HS-27A (cell line): ENCODE measurements around the gene ZNF428.
"Not testable (repeated sequence)": the region's sequence is repeated elsewhere in the genome, so short reads cannot be mapped to it uniquely, and the experiment has no call there.

Experiments
- DNase-seq: peaks from one replicate; pipeline ENCODE4 v3.0.0-alpha.2; 2012; ENCODE audit warnings: low read depth, missing footprints

The ZNF428 gene

DNA sequence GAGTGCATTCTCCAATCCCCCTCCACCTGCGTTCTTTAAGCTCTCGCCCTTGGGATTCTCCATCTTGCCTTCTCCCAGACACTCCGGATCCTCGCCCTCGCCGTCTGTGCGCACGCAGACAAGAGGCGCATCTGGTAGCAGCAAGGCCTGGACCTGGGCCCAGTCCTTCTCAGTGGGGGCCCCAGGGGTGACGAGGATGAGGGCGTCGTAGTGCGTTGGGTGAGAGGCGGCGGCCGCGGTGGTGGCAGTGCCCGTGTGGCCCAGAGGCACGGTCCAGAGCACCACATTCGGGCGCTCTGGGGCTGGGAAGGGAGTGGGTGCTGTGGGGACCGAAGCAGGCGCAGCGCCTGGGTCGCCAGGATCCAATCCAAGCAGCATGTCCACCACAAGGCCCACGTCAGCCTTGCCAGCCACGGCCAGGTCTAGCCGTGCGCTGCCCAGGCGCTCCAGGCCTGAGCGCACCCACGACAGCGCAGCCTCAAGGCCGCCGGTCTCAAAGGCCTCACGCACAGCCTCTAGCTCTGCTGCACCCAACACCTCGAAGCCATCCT lies 26.6 kb downstream of the ZNF428 start:
- no peak for DNase-seq

DNA sequence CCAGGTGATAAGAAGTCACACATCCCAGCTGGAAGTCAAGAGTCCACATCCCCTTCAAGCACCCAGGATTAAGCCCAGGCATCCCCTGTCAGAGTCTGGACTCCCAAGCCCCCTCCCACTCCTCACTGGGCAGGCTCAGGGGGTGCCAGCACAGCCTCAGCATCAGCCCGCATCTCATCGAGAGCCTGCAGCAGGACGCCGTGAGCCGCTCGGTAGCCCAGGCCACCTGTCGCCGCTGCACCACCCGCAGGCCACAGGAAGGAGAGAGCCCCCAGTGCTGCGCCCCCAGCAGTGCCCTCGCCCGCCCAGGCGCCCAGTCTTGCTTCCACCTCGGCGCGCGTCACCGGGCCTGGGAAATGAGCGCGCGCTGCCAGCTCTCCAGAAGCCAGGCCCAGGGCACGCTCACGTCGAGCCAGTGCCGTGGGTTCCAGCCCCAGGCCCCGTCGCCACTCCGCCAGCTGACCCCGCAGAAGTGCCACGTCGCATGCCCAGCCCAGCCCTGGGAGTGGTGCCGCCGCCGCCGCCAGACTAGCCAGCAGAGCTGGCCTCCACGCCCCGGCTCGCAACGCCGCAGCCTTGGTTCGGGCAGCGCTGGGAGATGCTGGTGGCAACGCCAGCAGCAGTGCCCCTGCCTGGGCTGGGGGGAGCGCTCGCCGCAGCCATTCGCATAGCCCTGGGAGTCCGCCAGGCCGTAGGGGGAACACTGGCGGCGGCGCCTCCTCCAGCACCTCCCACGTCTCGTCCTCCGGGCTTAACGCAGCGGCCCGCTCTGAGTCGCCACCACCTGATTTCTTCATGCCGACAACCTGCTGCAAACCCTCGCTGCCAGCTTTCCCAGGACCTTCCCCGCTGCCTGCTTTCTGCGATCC lies 27.3 kb downstream of the ZNF428 start:
- no peak for DNase-seq

DNA sequence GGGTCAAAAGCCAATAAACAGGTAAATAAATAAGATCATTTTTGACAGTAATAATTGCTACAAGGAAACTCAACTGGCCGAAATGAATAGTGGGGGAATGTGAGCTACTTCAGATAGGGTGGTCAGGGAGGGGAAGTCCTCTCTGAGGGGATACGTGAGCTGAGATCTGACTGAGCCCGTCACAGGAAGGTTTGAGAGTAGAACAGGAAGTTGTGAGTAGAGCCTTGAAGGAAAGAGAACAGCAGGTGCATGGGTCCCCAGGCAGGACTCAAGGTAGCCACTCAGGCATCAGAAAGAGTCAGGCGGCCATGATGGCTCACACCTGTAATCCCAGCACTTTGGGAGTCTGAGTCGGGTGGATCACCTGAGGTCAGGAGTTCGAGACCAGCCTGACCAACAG lies 29.8 kb downstream of the ZNF428 start:
- no peak for DNase-seq

- no peak for DNase-seq
Measured at GRCh38 chr19:43589277-43589676, 30.2 kb downstream of the ZNF428 start.

DNA sequence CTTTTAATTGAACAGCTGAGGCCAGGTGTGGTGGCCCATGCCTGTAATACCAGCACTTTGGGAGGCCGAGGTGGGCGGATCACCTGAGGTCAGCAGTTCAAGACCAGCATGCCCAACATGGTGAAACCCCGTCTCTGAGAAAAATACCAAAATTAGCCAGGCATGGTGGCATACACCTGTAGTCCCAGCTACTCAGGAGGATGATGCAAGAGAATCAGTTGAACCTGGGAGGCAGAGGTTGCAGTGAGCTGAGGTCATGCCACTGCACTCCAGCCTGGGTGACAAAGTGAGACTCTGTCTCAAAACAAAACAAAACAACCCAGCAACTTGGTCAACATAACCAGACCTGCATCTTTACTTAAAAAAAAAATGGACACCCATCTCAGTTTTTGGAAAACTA lies 32.4 kb downstream of the ZNF428 start:
- not testable (repeated sequence) for DNase-seq

DNA sequence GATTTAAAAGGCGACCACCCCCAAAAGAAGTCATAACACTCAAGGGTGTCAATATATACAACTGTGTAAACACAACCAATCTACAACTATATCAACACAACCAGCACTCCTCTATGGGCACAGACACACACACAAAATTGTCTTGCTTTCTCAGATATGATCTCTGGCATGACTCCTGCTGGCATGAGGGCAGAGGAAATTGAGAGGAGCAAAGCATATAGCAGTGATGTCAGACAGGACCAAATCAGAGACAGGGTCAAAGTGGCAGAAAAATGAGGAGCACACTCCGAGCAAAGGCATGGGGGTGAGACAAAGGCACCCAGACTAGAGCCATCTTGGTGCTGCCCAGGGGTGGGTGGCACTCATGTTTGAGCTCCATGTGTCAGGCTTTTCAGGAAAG lies 33.1 kb downstream of the ZNF428 start:
- no peak for DNase-seq

- no peak for DNase-seq
Measured at GRCh38 chr19:43584484-43584883, 34.9 kb downstream of the ZNF428 start.

GRCh38 chr19:43582495-43582894 lies 36.9 kb downstream of the ZNF428 start:
- no peak for DNase-seq

GRCh38 chr19:43581467-43581866 lies 38.0 kb downstream of the ZNF428 start:
- DNase-seq = no peak

GRCh38 chr19:43578787-43579186 lies 40.6 kb downstream of the ZNF428 start:
- no peak for DNase-seq

DNA sequence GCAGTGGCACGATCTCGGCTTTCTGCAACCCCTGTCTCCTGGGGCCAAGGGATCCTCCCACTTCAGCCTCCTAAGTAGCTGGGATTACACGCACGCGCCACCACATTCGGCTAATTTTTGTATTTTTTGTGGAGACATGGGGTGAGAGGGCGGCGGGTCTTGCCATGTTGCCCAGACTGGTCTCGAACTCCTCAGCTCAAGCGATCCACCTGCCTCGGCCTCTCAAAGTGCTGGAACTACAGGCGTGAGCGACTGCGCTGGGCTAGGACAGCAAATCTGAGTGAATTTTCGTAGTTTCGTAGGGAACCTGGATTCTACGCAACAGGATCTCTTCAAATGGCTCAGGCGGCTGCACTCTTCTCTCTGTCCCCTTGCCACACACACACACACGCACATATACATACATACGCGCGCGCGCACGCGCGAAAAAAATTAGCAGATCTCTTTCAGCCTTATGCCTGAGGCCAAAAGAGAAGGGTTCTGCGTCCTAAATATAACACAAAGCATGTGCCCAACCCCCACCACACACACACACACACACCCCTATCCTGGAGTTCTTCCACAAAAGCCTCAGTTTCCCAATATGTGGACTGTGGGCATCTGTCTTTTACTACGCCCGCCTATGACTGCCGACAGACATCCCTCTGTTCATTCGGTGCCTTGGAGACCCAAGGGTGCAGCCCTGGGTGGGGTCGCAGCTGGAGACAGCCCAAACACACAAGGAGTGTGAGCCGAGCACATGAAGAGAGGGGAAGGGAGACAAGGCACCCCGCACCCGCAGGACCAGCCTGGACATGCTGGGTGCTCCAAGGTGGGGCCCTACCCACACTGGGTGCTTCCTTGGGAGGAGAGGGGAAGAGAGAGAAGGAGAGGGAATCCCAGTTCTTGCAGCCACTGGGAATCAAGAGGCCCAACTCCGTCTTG lies 43.2 kb downstream of the ZNF428 start:
- DNase-seq = no peak

- DNase-seq = peak; percentile 97
Measured at GRCh38 chr19:43575156-43575950, 44.1 kb downstream of the ZNF428 start, which contains the start of the genes PINLYP and XRCC1. Gene PINLYP, plus strand, starts transcription at chr19:43575801. Its CDS starts 1,391 bp downstream, at chr19:43577192. Gene XRCC1, minus strand, starts transcription at chr19:43575527. Its CDS starts 69 bp downstream, at chr19:43575458.

- DNase-seq = no peak
Measured at GRCh38 chr19:43574424-43575155, 44.8 kb downstream of the ZNF428 start.

DNA sequence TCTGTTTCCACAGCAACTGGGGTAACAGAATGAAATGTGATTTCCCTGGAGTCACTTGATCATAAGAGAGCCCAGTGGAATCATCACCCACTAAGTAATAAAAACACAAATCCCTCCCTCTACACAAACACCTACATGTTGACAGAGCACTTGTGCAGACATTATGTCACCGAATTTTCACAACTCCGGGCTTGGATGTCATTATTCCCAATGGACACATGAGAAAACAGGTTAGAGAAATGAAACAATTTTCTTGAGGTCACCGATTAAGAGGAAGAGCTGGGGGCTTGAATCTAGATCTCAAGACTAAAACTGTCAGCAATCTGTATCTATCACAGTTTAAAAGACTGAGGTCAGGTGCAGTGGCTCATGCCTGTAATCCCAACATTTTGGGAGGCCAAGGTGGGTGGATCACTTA lies 47.2 kb downstream of the ZNF428 start:
- DNase-seq = no peak

DNA sequence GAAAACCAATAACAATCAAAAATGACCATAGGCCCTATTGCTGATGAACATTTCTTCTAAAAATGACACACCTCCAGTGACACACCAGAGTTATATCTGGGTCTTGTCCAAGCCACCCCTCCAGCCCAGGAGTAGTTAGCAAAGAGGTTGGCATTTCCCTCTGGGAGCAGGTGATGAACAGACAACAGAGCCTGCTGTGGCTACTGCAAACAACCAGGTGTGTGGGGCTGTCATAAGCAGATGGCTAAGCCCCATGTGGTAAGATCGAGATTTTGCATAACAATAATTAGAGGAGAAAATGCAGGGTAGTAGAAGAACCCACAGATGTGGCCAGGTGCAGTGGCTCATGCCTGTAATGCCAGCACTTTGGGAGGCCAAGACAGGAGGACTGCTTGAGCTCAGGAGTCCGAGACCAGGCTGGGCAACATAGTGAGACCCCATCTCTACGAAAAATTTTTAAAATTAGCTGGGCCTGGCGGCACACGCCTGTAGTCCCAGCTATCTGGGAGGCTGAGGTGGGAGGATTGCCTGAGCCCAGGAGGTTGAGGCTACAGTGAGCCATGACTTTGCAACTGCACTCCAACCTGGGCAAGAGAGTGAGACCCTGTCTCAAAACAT lies 49.1 kb downstream of the ZNF428 start:
- no peak for DNase-seq

DNA sequence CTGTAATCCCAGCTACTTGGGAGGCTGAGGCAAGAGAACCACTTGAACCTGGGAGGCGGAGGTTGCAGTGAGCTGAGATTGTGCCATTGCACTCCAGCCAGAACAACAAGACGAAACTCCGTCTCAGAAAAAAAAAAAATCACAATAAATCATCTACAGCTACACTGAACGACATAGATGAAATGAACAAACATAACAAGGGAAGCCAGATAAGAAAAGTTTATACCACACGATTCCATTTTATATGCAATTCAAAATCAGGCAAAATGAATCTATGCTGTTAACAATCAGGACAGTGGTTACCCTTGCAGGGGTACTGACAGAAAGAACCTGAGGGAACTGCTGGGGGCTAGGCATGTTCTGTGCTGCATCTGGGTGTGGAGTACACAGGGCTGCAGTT lies 49.8 kb downstream of the ZNF428 start:
- no peak for DNase-seq

- DNase-seq = no peak
Measured at GRCh38 chr19:43564800-43565199, 54.6 kb downstream of the ZNF428 start.

DNA sequence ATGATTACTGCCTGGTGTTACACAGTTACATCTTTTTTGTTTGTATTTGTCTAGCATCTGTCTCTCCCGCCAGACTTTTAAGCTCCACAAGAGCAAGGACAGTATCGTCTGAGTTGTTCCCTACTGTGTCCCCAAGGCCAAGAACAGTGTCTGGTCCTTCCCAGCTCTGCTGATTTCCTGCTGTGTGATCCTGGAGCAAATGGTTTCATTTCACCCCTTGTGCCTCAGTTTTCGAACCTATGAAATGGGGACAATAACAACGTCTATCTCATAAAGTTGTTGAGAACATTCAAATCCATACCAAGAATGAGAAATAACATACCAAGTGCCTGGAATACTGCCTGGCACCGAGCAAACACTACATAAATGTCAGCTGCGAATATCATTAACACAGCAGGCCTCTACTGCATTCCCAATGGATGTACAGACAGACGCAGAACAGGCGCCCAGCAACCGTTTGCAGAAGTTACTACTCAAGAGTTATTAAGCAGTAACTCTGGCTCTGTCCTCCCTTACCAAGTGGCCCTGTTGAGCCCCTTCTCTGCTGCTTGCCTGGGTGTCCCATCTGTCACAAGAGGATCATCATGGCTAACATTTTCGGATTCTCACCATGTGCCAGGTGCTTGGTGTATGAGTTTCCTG lies 55.5 kb downstream of the ZNF428 start:
- DNase-seq = no peak

DNA sequence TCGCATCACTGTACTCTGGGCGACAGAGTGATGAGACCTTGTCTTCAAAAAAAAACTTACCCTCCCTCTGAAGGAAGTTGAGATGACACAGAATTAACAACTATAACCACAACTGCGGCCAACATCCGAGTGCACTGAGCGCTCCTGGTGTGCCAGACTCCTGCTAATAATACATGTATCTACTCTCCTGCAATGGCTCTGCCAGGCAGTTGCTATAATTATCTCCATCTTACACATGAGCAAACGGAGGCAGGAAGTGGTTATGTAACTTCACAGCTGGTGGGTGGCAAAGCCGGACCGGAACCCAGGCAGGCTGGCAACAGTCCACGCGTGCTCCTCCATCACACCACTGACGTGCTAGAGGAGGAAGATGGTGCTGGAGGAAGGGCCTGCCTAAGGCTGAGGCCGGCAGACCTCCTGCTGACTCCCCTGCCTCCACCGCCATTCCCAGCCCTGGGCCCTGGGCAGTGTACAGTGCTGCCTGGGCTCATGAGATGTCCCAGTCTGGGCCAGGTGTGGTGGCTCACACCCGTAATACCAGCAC lies 56.7 kb downstream of the ZNF428 start:
- no peak for DNase-seq
